ENCODE measurements around the gene ETFA. TPM values are rescaled to one million over a fixed set of nuclear protein-coding genes. Genes with fewer than 3 reads are reported as not detected.

ETFA gene
- total and polyA plus RNA-seq, 2 of the 8 experiments (the other 6 are each of a cell fraction or from before 2014, with no cell fraction given), result 60.9 to 90.0 TPM

- H3K23me2 ChIP-seq (ENCODE audit: low read depth, low read length), result no peaks in the 10 kb centered on the region
- H2BK20ac ChIP-seq (ENCODE audit: low read length), result no peak overlapping the region
- no peak overlapping the region for H4K91ac ChIP-seq (replicated peaks; ENCODE audit: insufficient read length, low read length)
- H4K5ac ChIP-seq (ENCODE audit: insufficient read length, low read depth, low read length), result no peak overlapping the region
- no peak for FAIRE-seq
- no peak overlapping the region for H2AK5ac ChIP-seq (ENCODE audit: low read depth, low read length)
- H3K14ac ChIP-seq (ENCODE audit: insufficient read length), result no peak overlapping the region
- no peaks in the 10 kb centered on the region for H3K36me3 ChIP-seq (ENCODE audit: control insufficient read depth in 2 of 4, insufficient read depth in 4 of 4, low read length in 3 of 4)
- H3K4me2 ChIP-seq (ENCODE audit: insufficient read depth in 1 of 2, low read depth in 2 of 2, low read length in 2 of 2), result no peak overlapping the region
- WGBS, 2 experiments (ENCODE audit: extremely low coverage in 1 of 2, insufficient coverage in 1 of 2, insufficient read length in 1 of 2, insufficient replicate concordance in 2 of 2, low coverage in 1 of 2, low lambda C conversion rate in 2 of 2, missing lambda C conversion rate in 1 of 2), result 88% methylated on average over 8 of the region's 8 CpGs; no CpG with 5 or more reads in 1 of the 2 experiments
- H3K18ac ChIP-seq (ENCODE audit: extremely low read depth, low read length), result no peak overlapping the region
- no peaks in the 10 kb centered on the region for H3K79me1 ChIP-seq (ENCODE audit: low read depth, low read length)
- no peak overlapping the region for H2BK15ac ChIP-seq (ENCODE audit: low read length)
- no peaks in the 10 kb centered on the region for H3K9me3 ChIP-seq (ENCODE audit: insufficient read depth in 2 of 2, low read depth in 1 of 2, low read length in 1 of 2)
- no peak overlapping the region for H3K4ac ChIP-seq (replicated peaks; ENCODE audit: insufficient read length, low read depth, low read length)
- no peak overlapping the region for H3K23ac ChIP-seq (ENCODE audit: insufficient read length)
- no peaks in the 10 kb centered on the region for H3K79me2 ChIP-seq (ENCODE audit: control insufficient read depth in 1 of 2, insufficient read depth in 2 of 2, low read length in 2 of 2)
- H3K4me1 ChIP-seq (replicated peaks in 1 of 4; ENCODE audit: control insufficient read depth in 3 of 4, insufficient read depth in 4 of 4, low read length in 3 of 4), result no peaks in the 10 kb centered on the region
- no peak overlapping the region for H2BK12ac ChIP-seq (ENCODE audit: low read depth, low read length)
- H3K27ac ChIP-seq (ENCODE audit: low read depth, low read length), result no peak overlapping the region
- DNase-seq (ENCODE audit: low read depth in 1 of 2, low spot score in 2 of 2), result no peak
- H2AFZ ChIP-seq (ENCODE audit: low read length), result no peak overlapping the region
- no peak overlapping the region for H2BK5ac ChIP-seq (ENCODE audit: low read depth, low read length)
- ChIA-PET POLR2A (ENCODE audit: partially characterized antibody) (interaction anchor here (1.5 kb wide), 1 partner anchor 8 kb away, joined by 6 read pairs; the partner anchor contains the start of gene ISL2), CTCF (ENCODE audit: partially characterized antibody) (interaction anchor here (0.6 to 6.3 kb wide), 6 partner anchors 37 to 657 kb away, joined by 3 to 55 read pairs (median 4); no protein-coding TSS in a partner anchor)
- peaks cover 0 to under 1% (median under 1%) of the 10 kb centered on the region in 4 experiments; a peak in 2 of 7 replicates for H3K27me3 ChIP-seq (replicated peaks in 1 of 4; ENCODE audit: control insufficient read depth in 3 of 4, extremely low read depth in 1 of 4, insufficient read depth in 3 of 4, low read length in 3 of 4)
- no peak overlapping the region for H4K8ac ChIP-seq (ENCODE audit: extremely low read depth, insufficient read depth, low read length)
- H3K9ac ChIP-seq (replicated peaks in 1 of 4; ENCODE audit: extremely low read depth in 1 of 4, low read depth in 3 of 4, low read length in 3 of 4), result no peak overlapping the region
- no peak overlapping the region for H3K4me3 ChIP-seq (ENCODE audit: extremely low read depth in 1 of 4, insufficient read depth in 2 of 4, low read depth in 3 of 4, low read length in 4 of 4)
- H4K20me1 ChIP-seq (replicated peaks in 1 of 2; ENCODE audit: control insufficient read depth in 1 of 2, insufficient read depth in 2 of 2, low read length in 2 of 2), result no peaks in the 10 kb centered on the region
- no peak overlapping the region for H2BK120ac ChIP-seq (replicated peaks; ENCODE audit: low read depth, low read length)
- no peak overlapping the region for H3K56ac ChIP-seq (replicated peaks; ENCODE audit: insufficient read length, low read depth, low read length)
- TF ChIP-seq PHF8 (conservative IDR thresholded peaks at IDR 0.05; ENCODE audit: low read depth, low read length) (no peak), BCL11A (IDR thresholded peaks at IDR 0.05; ENCODE audit: low read depth in 2 of 2, low read length in 2 of 2) (no peak), ATF3 (IDR thresholded peaks at IDR 0.05; ENCODE audit: insufficient read depth, low read depth, low read length) (no peak), CBX5 (IDR thresholded peaks at IDR 0.05; ENCODE audit: low read depth, low read length) (no peak), TCF12 (IDR thresholded peaks at IDR 0.05; ENCODE audit: low read depth, low read length) (no peak), EGR1 (IDR thresholded peaks at IDR 0.05; ENCODE audit: borderline replicate concordance, low read depth, low read length) (no peak), ASH2L (IDR thresholded peaks at IDR 0.05; ENCODE audit: low read length) (no peak), CEBPB (IDR thresholded peaks at IDR 0.05; ENCODE audit: low read depth, low read length) (no peak), SUZ12 (IDR thresholded peaks at IDR 0.05; ENCODE audit: low read length) (no peak), HDAC2 (IDR thresholded peaks at IDR 0.05; ENCODE audit: borderline replicate concordance in 1 of 2, low read depth in 2 of 2, low read length in 2 of 2) (no peak), POU5F1 (IDR thresholded peaks at IDR 0.05; ENCODE audit: low read depth, low read length) (no peak), SIX5 (IDR thresholded peaks at IDR 0.05; ENCODE audit: low read depth, low read length) (no peak)
Observed at GRCh38 chr15:76328106-76328696, 16.9 kb upstream of the ETFA start.

Data from H1 (cell line).